Epithelial cell of proximal tubule (primary cell): ENCODE results near the gene CDHR2. TPM values are rescaled to one million over a fixed set of nuclear protein-coding genes. Genes with fewer than 3 reads are reported as not detected.
A peak's percentile ranks its signal among the peaks of the same experiment; 100 is the strongest.

Experiments
- DNase-seq: peaks from one replicate; pipeline ENCODE4 v3.0.0-alpha.2; 2011; ENCODE audit warnings: low read depth
- H3K4me3 ChIP-seq: 2 replicates; pipeline ENCODE4 v1.5.1; 2011; ENCODE audit warnings: low read depth, mild to moderate bottlenecking, low read length
- total RNA-seq: library from RNA; depleted of rRNA; stranded (reverse); fragments of >200 nt; gene quantifications from 2 replicates; pipeline ENCODE4 v1.2.3, GENCODE V29; 2015
- TF ChIP-seq, protein P1 (sequence below): conservative IDR thresholded peaks from 2 replicates; pipeline ENCODE4 v1.5.1; 2012; ENCODE audit warnings: low read depth, mild to moderate bottlenecking, low read length

Gene CDHR2
- total RNA-seq, 1 donor from 2014 or later = not detected

DNA sequence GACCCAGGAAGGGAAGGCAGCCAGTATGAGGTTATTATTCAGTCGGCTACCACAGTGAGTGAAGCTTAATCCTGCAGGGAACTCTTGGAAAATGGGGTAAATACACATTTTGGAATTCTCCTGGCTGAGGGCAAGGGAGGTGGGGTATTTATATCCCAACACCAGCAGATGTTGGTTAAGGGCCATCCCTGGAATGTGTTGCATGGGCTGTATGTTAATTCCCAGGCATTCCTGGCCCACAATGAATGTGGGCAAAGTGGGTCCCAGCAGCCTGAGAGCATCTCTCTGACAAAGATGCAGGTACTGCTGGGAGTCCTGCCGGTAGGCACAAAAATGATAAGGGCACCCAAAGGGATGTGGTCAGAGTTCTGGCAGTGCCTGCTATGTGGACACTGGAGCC lies 63.7 kb downstream of the CDHR2 start:
- DNase-seq = no peak
- H3K4me3 ChIP-seq = no peak overlapping the region
- TF ChIP-seq, protein P1, sequence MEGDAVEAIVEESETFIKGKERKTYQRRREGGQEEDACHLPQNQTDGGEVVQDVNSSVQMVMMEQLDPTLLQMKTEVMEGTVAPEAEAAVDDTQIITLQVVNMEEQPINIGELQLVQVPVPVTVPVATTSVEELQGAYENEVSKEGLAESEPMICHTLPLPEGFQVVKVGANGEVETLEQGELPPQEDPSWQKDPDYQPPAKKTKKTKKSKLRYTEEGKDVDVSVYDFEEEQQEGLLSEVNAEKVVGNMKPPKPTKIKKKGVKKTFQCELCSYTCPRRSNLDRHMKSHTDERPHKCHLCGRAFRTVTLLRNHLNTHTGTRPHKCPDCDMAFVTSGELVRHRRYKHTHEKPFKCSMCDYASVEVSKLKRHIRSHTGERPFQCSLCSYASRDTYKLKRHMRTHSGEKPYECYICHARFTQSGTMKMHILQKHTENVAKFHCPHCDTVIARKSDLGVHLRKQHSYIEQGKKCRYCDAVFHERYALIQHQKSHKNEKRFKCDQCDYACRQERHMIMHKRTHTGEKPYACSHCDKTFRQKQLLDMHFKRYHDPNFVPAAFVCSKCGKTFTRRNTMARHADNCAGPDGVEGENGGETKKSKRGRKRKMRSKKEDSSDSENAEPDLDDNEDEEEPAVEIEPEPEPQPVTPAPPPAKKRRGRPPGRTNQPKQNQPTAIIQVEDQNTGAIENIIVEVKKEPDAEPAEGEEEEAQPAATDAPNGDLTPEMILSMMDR = no peak

DNA sequence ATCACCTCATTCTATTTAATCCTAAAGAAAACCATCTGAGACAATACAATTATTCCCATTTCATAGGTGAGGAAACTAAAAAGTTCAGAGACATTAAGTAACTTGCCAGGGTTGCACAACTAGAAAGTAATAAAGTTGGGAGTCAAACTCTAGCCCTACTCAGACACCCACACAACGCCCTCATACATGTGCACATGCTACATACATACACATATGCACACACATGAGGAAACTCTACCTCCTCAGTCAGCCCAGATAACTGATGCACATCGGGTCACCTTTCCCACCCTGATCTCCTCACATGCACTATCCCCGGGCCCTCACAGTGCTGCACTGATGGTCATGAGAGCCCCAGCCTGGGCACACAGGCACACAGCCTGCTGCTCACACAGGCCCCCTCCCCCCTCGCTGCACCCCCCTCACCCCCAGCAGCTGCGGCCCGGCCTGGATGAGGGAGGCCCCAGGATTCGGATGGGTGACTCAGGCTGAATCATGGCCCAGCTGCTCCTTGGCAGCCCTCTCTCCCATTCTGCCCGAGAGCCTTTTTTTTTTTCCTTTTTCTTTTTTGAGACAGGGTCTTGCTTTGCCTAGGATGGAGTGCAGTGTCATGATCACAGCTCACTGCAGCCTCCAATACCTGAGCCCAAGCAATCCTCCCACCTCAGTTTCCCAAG lies 65.8 kb downstream of the CDHR2 start:
- no peak for DNase-seq
- TF ChIP-seq, protein P1 = no peak
- H3K4me3 ChIP-seq = no peak overlapping the region

DNA sequence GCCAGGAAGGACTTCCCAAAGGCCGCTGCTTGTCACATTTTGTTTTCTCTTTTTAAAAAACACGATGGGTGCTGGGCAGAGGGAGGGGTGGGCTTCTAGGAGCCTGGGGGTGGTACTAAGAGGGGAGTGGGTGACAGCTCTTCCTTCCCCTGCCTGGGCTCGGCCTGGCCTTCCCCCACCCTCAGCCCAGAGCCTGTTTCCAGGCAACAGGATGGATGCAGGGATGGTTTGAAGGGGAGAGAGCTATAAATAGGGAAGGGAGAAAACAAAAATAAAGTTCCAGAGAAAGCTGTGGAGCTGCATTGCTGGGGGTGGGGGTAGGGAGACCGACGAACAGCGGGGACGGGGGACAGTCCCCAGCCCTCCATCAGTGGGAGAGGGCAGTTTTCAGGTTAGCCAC lies 67.4 kb downstream of the CDHR2 start:
- H3K4me3 ChIP-seq = no peak overlapping the region
- no peak for DNase-seq
- TF ChIP-seq, protein P1 = no peak

DNA sequence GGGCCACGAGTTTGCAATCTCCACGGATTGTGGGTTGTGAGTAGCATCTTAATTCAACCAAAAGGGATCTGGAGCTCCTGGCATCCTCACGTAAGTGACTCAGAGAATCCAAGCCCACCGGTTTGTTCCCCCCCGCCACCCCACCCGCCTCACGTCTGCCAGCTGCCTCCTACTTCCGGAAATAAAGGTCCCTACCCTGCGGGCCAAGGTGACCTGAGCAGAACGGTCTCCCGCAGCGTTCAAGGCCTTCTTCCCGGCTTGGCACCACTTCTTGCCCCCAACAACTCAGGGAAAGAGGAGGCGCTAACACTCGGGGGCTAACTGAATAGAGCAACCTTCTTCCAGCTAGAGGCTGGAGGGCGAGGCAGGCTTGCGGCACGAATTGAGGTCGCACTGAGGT lies 69.6 kb downstream of the CDHR2 start:
- TF ChIP-seq, protein P1 = no peak
- DNase-seq = no peak
- peak overlapping the region; percentile 34 for H3K4me3 ChIP-seq

DNA sequence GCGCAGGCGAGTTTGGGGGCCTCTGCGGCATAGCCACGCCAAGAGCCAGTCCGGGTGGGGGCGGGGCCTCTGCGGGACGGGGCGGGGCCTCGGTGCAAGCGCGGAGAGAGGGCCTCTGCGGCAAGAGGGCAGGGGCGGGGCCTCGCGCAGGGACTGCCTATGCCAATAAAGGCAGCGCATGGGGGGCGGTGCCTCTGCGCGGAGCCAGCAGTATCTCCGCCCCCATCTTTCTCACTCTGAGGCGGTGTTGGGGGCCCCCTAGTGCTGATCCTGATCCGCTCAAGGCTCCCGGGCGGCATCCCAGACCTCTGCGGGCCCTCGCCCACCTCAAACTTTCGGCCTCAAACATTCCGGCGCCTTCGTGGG lies 70.0 kb downstream of the CDHR2 start:
- TF ChIP-seq, protein P1 = peak; percentile 60

DNA sequence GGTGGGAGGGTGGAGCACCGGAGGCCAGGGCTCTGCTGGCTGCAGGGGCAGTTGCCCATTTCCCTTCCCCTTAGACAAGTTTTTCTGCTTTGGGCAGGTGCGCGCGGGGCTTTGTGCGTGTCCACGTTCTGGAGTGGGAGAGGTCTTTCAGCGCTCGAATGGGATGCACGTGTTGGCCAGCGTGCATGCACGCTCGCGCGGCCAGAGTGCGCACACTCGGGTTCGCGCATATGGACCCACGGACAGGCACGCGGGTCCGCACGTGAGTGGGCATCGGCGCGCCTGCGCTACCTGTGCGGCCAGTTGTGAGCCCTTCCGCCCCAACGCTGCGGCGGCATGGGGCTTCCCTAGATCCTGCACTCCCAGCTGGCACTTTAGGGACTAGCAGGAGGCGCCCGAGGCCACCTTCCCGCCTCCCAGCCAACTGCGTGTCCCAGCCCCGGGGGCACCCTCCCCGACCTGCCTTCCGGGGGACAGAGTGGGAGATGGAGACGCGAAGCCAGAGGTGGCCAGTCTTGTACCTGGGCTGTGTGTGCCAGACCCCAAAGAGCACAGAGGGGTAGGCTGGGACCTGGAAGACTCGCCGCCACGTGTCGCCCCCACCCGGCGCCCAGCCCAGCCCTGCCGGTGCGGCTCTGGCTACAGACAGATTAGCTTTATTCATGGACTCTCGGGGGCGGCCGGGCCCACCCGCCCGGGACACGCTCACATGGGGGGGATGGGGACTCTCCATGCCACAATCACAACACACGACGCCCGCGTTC lies 70.6 kb downstream of the CDHR2 start:
- TF ChIP-seq, protein P1 = no peak
- H3K4me3 ChIP-seq = no peak overlapping the region
- DNase-seq = no peak

More for the DNA sequence above, 70.0 kb downstream of the CDHR2 start:
- peak overlapping the region; percentile 34 for H3K4me3 ChIP-seq
- DNase-seq = no peak
